Measurements from ENCODE around the gene SRPX2. TPM values are rescaled to one million over a fixed set of nuclear protein-coding genes. Genes with fewer than 3 reads are reported as not detected.
"Not testable (repeated sequence)": the region's sequence is repeated elsewhere in the genome, so short reads cannot be mapped to it uniquely, and the experiment has no call there.

SRPX2 gene
- total RNA-seq, 2 experiments from 2014 or later = not detected

- Mint-ChIP-seq H3K27ac (no peak overlapping the region), H3K9me3 (ENCODE audit: low read depth) (no peaks in the 10 kb centered on the region), H3K36me3 (ENCODE audit: low read depth) (no peaks in the 10 kb centered on the region), H3K27me3 (peaks cover 21% of the 10 kb centered on the region), H3K4me3 (no peak overlapping the region), H3K4me1 (no peaks in the 10 kb centered on the region)
- intact Hi-C loops (cut with DNase I, micrococcal nuclease) = no loop called here
- no peak for ATAC-seq
- DNase-seq = no peak
- POLR2A ChIA-PET = no interaction called here
- CTCF ChIA-PET = no interaction called here
These were observed 60.7 kb downstream of the SRPX2 start for GRCh38 chrX:100704581-100705203.

GRCh38 chrX:100710816-100711215, 66.8 kb downstream of the SRPX2 start:
- H3K9me3 Mint-ChIP-seq (ENCODE audit: low read depth) = no peaks in the 10 kb centered on the region
- POLR2A ChIA-PET = no interaction called here
- no peak overlapping the region for H3K27ac Mint-ChIP-seq
- H3K27me3 Mint-ChIP-seq = peaks cover 12% of the 10 kb centered on the region
- H3K4me3 Mint-ChIP-seq = no peak overlapping the region
- DNase-seq = no peak
- intact Hi-C loops (cut with DNase I, micrococcal nuclease) = no loop called here
- CTCF ChIA-PET = interaction anchor here (1.5 to 2.6 kb wide), 2 partner anchors 40 to 58 kb away, joined by 3 to 7 read pairs; no protein-coding TSS in a partner anchor
- H3K4me1 Mint-ChIP-seq = no peaks in the 10 kb centered on the region
- H3K36me3 Mint-ChIP-seq (ENCODE audit: low read depth) = no peaks in the 10 kb centered on the region
- no peak for ATAC-seq

DNA sequence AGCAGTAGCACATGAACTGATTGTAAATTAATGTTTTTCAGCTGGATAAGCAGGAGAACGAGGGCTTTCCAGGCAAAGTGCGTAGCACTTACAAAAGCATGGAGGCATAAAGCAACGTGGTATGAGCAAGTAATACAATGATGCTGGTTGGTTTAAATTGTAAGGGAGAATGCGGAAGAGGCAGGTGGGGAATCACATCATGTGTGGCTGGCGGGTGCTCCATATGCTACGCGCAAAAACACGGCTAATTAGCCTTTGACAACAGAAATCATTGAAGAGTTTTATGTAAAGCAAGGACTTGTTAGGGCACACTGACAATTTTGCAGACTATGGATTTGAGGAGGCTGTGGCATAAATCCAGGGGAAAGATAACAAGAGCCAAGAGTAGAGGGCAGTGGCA, 73.4 kb downstream of the SRPX2 start:
- Mint-ChIP-seq H3K4me1 (no peaks in the 10 kb centered on the region), H3K9me3 (ENCODE audit: low read depth) (no peaks in the 10 kb centered on the region), H3K4me3 (no peak overlapping the region), H3K27me3 (no peaks in the 10 kb centered on the region), H3K36me3 (ENCODE audit: low read depth) (no peaks in the 10 kb centered on the region), H3K27ac (no peak overlapping the region)
- POLR2A ChIA-PET = no interaction called here
- no peak for DNase-seq
- CTCF ChIA-PET = interaction anchor here (1.0 kb wide), 1 partner anchor 34 kb away, joined by 3 read pairs; no protein-coding TSS in a partner anchor
- intact Hi-C loops (cut with DNase I, micrococcal nuclease) = no loop called here
- no peak for ATAC-seq

DNA sequence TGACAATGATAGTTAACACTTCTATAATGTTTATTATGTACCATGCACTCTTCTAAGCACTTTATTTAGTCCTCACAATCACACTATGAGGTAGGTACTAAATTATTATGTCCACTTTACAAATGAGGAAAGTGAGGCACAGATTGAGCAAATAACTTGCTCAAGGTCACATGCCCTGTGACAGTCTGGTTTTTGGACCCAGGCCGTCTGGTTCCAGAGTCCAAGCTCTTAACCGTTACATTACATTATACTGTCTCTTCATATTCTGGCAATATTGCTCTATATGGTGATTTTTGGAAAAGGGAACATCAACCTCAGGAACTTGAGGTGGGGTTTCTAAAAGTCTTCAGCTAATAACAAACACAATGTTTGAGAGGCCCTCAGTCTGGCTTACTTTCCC, 75.1 kb downstream of the SRPX2 start:
- POLR2A ChIA-PET = no interaction called here
- ATAC-seq = no peak

GRCh38 chrX:100720301-100720700, 76.3 kb downstream of the SRPX2 start:
- Mint-ChIP-seq H3K27ac (no peak overlapping the region), H3K36me3 (ENCODE audit: low read depth) (no peaks in the 10 kb centered on the region), H3K9me3 (ENCODE audit: low read depth) (no peaks in the 10 kb centered on the region), H3K27me3 (no peaks in the 10 kb centered on the region), H3K4me3 (no peak overlapping the region), H3K4me1 (no peaks in the 10 kb centered on the region)
- intact Hi-C loops (cut with DNase I, micrococcal nuclease) = no loop called here
- POLR2A ChIA-PET = no interaction called here
- DNase-seq (no peak), ATAC-seq (no peak)
- CTCF ChIA-PET = no interaction called here

More for the DNA sequence above, 75.1 kb downstream of the SRPX2 start:
- DNase-seq = no peak
- H3K4me1 Mint-ChIP-seq = no peaks in the 10 kb centered on the region
- no peaks in the 10 kb centered on the region for H3K36me3 Mint-ChIP-seq (ENCODE audit: low read depth)
- intact Hi-C loops (cut with DNase I, micrococcal nuclease) = no loop called here
- no peaks in the 10 kb centered on the region for H3K27me3 Mint-ChIP-seq
- no peak overlapping the region for H3K27ac Mint-ChIP-seq
- no peak overlapping the region for H3K4me3 Mint-ChIP-seq
- H3K9me3 Mint-ChIP-seq (ENCODE audit: low read depth) = no peaks in the 10 kb centered on the region
- CTCF ChIA-PET = no interaction called here

DNA sequence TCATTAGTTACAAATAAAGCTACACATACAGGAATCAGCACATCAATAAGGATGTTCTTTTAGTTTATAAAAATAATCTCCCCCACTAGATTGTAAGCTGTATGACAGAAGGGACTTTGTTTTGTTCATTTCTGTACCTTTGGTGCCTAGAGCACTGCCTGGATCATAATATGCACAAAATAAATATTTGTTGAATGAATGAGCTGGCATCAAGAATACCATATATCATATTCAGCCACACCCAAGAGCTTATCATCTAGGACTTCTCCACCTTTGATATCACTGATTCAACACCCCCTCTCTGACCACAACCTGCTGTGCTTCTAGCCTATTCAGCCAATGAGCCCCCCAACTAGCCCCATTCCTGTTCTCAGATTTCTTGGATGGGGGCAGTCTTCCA, 77.3 kb downstream of the SRPX2 start:
- DNase-seq (no peak), ATAC-seq (no peak)
- H3K27me3 Mint-ChIP-seq = peaks cover 1% of the 10 kb centered on the region
- H3K4me3 Mint-ChIP-seq = no peak overlapping the region
- no peak overlapping the region for H3K27ac Mint-ChIP-seq
- H3K36me3 Mint-ChIP-seq (ENCODE audit: low read depth) = no peaks in the 10 kb centered on the region
- ChIA-PET POLR2A (no interaction called here), CTCF (no interaction called here)
- intact Hi-C loops (cut with DNase I, micrococcal nuclease) = no loop called here
- no peaks in the 10 kb centered on the region for H3K9me3 Mint-ChIP-seq (ENCODE audit: low read depth)
- no peaks in the 10 kb centered on the region for H3K4me1 Mint-ChIP-seq

GRCh38 chrX:100724006-100724405, 80.0 kb downstream of the SRPX2 start:
- H3K36me3 Mint-ChIP-seq (ENCODE audit: low read depth); DNase-seq; intact Hi-C loops (cut with DNase I, micrococcal nuclease); CTCF ChIA-PET; ATAC-seq; H3K9me3 Mint-ChIP-seq (ENCODE audit: low read depth); POLR2A ChIA-PET; H3K27ac Mint-ChIP-seq; H3K4me1 Mint-ChIP-seq; H3K4me3 Mint-ChIP-seq: not testable (repeated sequence)
- peaks cover 10% of the 10 kb centered on the region for H3K27me3 Mint-ChIP-seq

Other genes with a start within 250 kb of the SRPX2 start
- under 1 TPM in 1 of 2 experiments, not detected in 1; 0.02 TPM for gene PCDH19, start 233.9 kb upstream of the SRPX2 start, total RNA-seq
- gene TNMD, start 59.3 kb upstream of the SRPX2 start, total RNA-seq = not detected
- under 1 TPM; 0.41 to 0.47 TPM for gene TSPAN6, start 7.4 kb upstream of the SRPX2 start, total RNA-seq
- gene SYTL4, start 87.9 kb downstream of the SRPX2 start, total RNA-seq = not detected
- 10 to 100 TPM; 53.8 to 54.3 TPM for gene CSTF2, start 176.2 kb downstream of the SRPX2 start, total RNA-seq
- gene NOX1, start 230.2 kb downstream of the SRPX2 start, total RNA-seq = not detected